ENCODE measurements around the gene TMEM229A. TPM values are rescaled to one million over a fixed set of nuclear protein-coding genes. Genes with fewer than 3 reads are reported as not detected.

TMEM229A gene
- polyA plus RNA-seq, 1 experiment = not detected

- Histone ChIP-seq H3K4me3 (ENCODE audit: low read depth, low read length) (no peak overlapping the region), H3K9me3 (ENCODE audit: control insufficient read depth, insufficient read depth, low read length) (peaks cover 2% of the 10 kb centered on the region; the same call in 1 of the 2 replicates), H3K27ac (ENCODE audit: low read depth, low read length) (no peak overlapping the region), H3K27me3 (ENCODE audit: control insufficient read depth, insufficient read depth, low read length) (peaks cover 37% of the 10 kb centered on the region)
- ChIA-PET POLR2A (no interaction called here), CTCF (no interaction called here)
- no peak for TF ChIP-seq CTCF (IDR thresholded peaks at IDR 0.05; ENCODE audit: low read depth, low read length)
- no peak for DNase-seq (ENCODE audit: low read depth, low spot score)
Observed at GRCh38 chr7:124033807-124034753, 1.2 kb upstream of the TMEM229A start.

- H3K9me3 ChIP-seq (ENCODE audit: control insufficient read depth, insufficient read depth, low read length) = peaks cover 2% of the 10 kb centered on the region; the same call in 1 of the 2 replicates
- H3K4me3 ChIP-seq (ENCODE audit: low read depth, low read length) = no peak overlapping the region
- CTCF ChIA-PET = no interaction called here
- POLR2A ChIA-PET = no interaction called here
- no peak for DNase-seq (ENCODE audit: low read depth, low spot score)
- peaks cover 37% of the 10 kb centered on the region for H3K27me3 ChIP-seq (ENCODE audit: control insufficient read depth, insufficient read depth, low read length)
- H3K27ac ChIP-seq (ENCODE audit: low read depth, low read length) = no peak overlapping the region
- TF ChIP-seq CTCF (IDR thresholded peaks at IDR 0.05; ENCODE audit: low read depth, low read length) = no peak
Observed at GRCh38 chr7:124033095-124033806, 384 bp upstream of the TMEM229A start.

GRCh38 chr7:124031919-124032318 is 948 bp downstream of the TMEM229A start:
- no peak overlapping the region for H3K4me3 ChIP-seq (ENCODE audit: low read depth, low read length)

GRCh38 chr7:124031406-124031805 is 1.5 kb downstream of the TMEM229A start:
- ChIA-PET POLR2A (no interaction called here), CTCF (no interaction called here)
- TF ChIP-seq CTCF (IDR thresholded peaks at IDR 0.05; ENCODE audit: low read depth, low read length) = no peak
- Histone ChIP-seq H3K27me3 (ENCODE audit: control insufficient read depth, insufficient read depth, low read length) (peaks cover 37% of the 10 kb centered on the region), H3K4me3 (ENCODE audit: low read depth, low read length) (no peak overlapping the region), H3K27ac (ENCODE audit: low read depth, low read length) (no peak overlapping the region), H3K9me3 (ENCODE audit: control insufficient read depth, insufficient read depth, low read length) (peaks cover 2% of the 10 kb centered on the region; the same call in 1 of the 2 replicates)
- no peak for DNase-seq (ENCODE audit: low read depth, low spot score)

More at GRCh38 chr7:124031919-124032318, 948 bp downstream of the TMEM229A start:
- POLR2A ChIA-PET = no interaction called here
- peaks cover 37% of the 10 kb centered on the region for H3K27me3 ChIP-seq (ENCODE audit: control insufficient read depth, insufficient read depth, low read length)
- H3K27ac ChIP-seq (ENCODE audit: low read depth, low read length) = no peak overlapping the region
- no peak for TF ChIP-seq CTCF (IDR thresholded peaks at IDR 0.05; ENCODE audit: low read depth, low read length)
- H3K9me3 ChIP-seq (ENCODE audit: control insufficient read depth, insufficient read depth, low read length) = peaks cover 2% of the 10 kb centered on the region; the same call in 1 of the 2 replicates
- CTCF ChIA-PET = no interaction called here
- DNase-seq (ENCODE audit: low read depth, low spot score) = no peak

GRCh38 chr7:124030964-124031363 is 1.9 kb downstream of the TMEM229A start:
- no peak for DNase-seq (ENCODE audit: low read depth, low spot score)
- TF ChIP-seq CTCF (IDR thresholded peaks at IDR 0.05; ENCODE audit: low read depth, low read length) = no peak
- ChIA-PET CTCF (no interaction called here), POLR2A (no interaction called here)
- Histone ChIP-seq H3K4me3 (ENCODE audit: low read depth, low read length) (no peak overlapping the region), H3K27ac (ENCODE audit: low read depth, low read length) (no peak overlapping the region), H3K9me3 (ENCODE audit: control insufficient read depth, insufficient read depth, low read length) (peaks cover 2% of the 10 kb centered on the region; the same call in 1 of the 2 replicates), H3K27me3 (ENCODE audit: control insufficient read depth, insufficient read depth, low read length) (peaks cover 35% of the 10 kb centered on the region)

Data from AG04450 (cell line).